ENCODE data around the gene COMMD4. TPM values are rescaled to one million over a fixed set of nuclear protein-coding genes. Genes with fewer than 3 reads are reported as not detected.
A peak's percentile ranks its signal among the peaks of the same experiment; 100 is the strongest.
"Not testable (repeated sequence)": the region's sequence is repeated elsewhere in the genome, so short reads cannot be mapped to it uniquely, and the experiment has no call there.

The COMMD4 gene
- total RNA-seq, 1 donor from 2014 or later = 69.5 TPM

- Mint-ChIP-seq H3K4me3 (ENCODE audit: low read depth) (no peak overlapping the region), H3K27me3 (ENCODE audit: low read depth) (peaks cover 17% of the 10 kb centered on the region), H3K4me1 (ENCODE audit: low read depth) (peaks cover 3% of the 10 kb centered on the region), H3K36me3 (ENCODE audit: low read depth) (no peaks in the 10 kb centered on the region), H3K9me3 (no peaks in the 10 kb centered on the region), H3K27ac (no peak overlapping the region)
- no peak for DNase-seq (ENCODE audit: low spot score)
- intact Hi-C loops (cut with micrococcal nuclease) = no loop called here
These were observed 21.1 kb upstream of the COMMD4 start for GRCh38 chr15:75314552-75315290.

- DNase-seq (ENCODE audit: low spot score); H3K36me3 Mint-ChIP-seq (ENCODE audit: low read depth); H3K4me1 Mint-ChIP-seq (ENCODE audit: low read depth); H3K27ac Mint-ChIP-seq; H3K9me3 Mint-ChIP-seq; H3K4me3 Mint-ChIP-seq (ENCODE audit: low read depth); intact Hi-C loops (cut with micrococcal nuclease): not testable (repeated sequence)
- H3K27me3 Mint-ChIP-seq (ENCODE audit: low read depth) = peaks cover 13% of the 10 kb centered on the region
These were observed 16.5 kb upstream of the COMMD4 start for GRCh38 chr15:75319231-75319897.

- no peak overlapping the region for H3K4me3 Mint-ChIP-seq (ENCODE audit: low read depth)
These were observed 14.2 kb upstream of the COMMD4 start for GRCh38 chr15:75321711-75322110.

GRCh38 chr15:75325922-75326321 lies 9.9 kb upstream of the COMMD4 start:
- H3K27ac Mint-ChIP-seq = no peak overlapping the region
- intact Hi-C loops (cut with micrococcal nuclease) = no loop called here
- no peak for DNase-seq (ENCODE audit: low spot score)
- no peak overlapping the region for H3K4me3 Mint-ChIP-seq (ENCODE audit: low read depth)
- H3K4me1 Mint-ChIP-seq (ENCODE audit: low read depth) = no peaks in the 10 kb centered on the region
- H3K9me3 Mint-ChIP-seq = no peaks in the 10 kb centered on the region
- peaks cover 7% of the 10 kb centered on the region for H3K27me3 Mint-ChIP-seq (ENCODE audit: low read depth)
- no peaks in the 10 kb centered on the region for H3K36me3 Mint-ChIP-seq (ENCODE audit: low read depth)

More at GRCh38 chr15:75321711-75322110, 14.2 kb upstream of the COMMD4 start:
- Mint-ChIP-seq H3K36me3 (ENCODE audit: low read depth) (no peaks in the 10 kb centered on the region), H3K4me1 (ENCODE audit: low read depth) (no peaks in the 10 kb centered on the region), H3K27me3 (ENCODE audit: low read depth) (peaks cover 9% of the 10 kb centered on the region), H3K9me3 (no peaks in the 10 kb centered on the region), H3K27ac (no peak overlapping the region)
- intact Hi-C loops (cut with micrococcal nuclease) = no loop called here
- DNase-seq (ENCODE audit: low spot score) = no peak

- DNase-seq (ENCODE audit: low spot score) = no peak
- Mint-ChIP-seq H3K4me3 (ENCODE audit: low read depth) (no peak overlapping the region), H3K4me1 (ENCODE audit: low read depth) (no peaks in the 10 kb centered on the region), H3K27ac (no peak overlapping the region), H3K9me3 (no peaks in the 10 kb centered on the region), H3K27me3 (ENCODE audit: low read depth) (peaks cover 4% of the 10 kb centered on the region), H3K36me3 (ENCODE audit: low read depth) (no peaks in the 10 kb centered on the region)
- intact Hi-C loops (cut with micrococcal nuclease) = no loop called here
These were observed 8.9 kb upstream of the COMMD4 start for GRCh38 chr15:75327005-75327404.

GRCh38 chr15:75327491-75327890 lies 8.4 kb upstream of the COMMD4 start:
- Mint-ChIP-seq H3K9me3 (no peaks in the 10 kb centered on the region), H3K27ac (no peak overlapping the region), H3K4me1 (ENCODE audit: low read depth) (no peaks in the 10 kb centered on the region), H3K36me3 (ENCODE audit: low read depth) (no peaks in the 10 kb centered on the region), H3K4me3 (ENCODE audit: low read depth) (no peak overlapping the region), H3K27me3 (ENCODE audit: low read depth) (peaks cover 4% of the 10 kb centered on the region)
- no peak for DNase-seq (ENCODE audit: low spot score)
- intact Hi-C loops (cut with micrococcal nuclease) = no loop called here

GRCh38 chr15:75328493-75329314 lies 7.2 kb upstream of the COMMD4 start:
- no peak for DNase-seq (ENCODE audit: low spot score)
- intact Hi-C loops (cut with micrococcal nuclease) = no loop called here
- Mint-ChIP-seq H3K27me3 (ENCODE audit: low read depth) (peaks cover 4% of the 10 kb centered on the region), H3K27ac (no peak overlapping the region), H3K36me3 (ENCODE audit: low read depth) (no peaks in the 10 kb centered on the region), H3K4me3 (ENCODE audit: low read depth) (no peak overlapping the region), H3K4me1 (ENCODE audit: low read depth) (no peaks in the 10 kb centered on the region), H3K9me3 (no peaks in the 10 kb centered on the region)

GRCh38 chr15:75329571-75329970 lies 6.3 kb upstream of the COMMD4 start:
- Mint-ChIP-seq H3K27ac (no peak overlapping the region), H3K36me3 (ENCODE audit: low read depth) (no peaks in the 10 kb centered on the region), H3K27me3 (ENCODE audit: low read depth) (peaks cover 4% of the 10 kb centered on the region), H3K4me1 (ENCODE audit: low read depth) (no peaks in the 10 kb centered on the region), H3K9me3 (no peaks in the 10 kb centered on the region), H3K4me3 (ENCODE audit: low read depth) (no peak overlapping the region)
- intact Hi-C loops (cut with micrococcal nuclease) = no loop called here
- no peak for DNase-seq (ENCODE audit: low spot score)

GRCh38 chr15:75332093-75332492 lies 3.8 kb upstream of the COMMD4 start:
- DNase-seq (ENCODE audit: low spot score); H3K4me3 Mint-ChIP-seq (ENCODE audit: low read depth); H3K27me3 Mint-ChIP-seq (ENCODE audit: low read depth): not testable (repeated sequence)

GRCh38 chr15:75333654-75334419 lies 2.0 kb upstream of the COMMD4 start:
- H3K4me3 Mint-ChIP-seq (ENCODE audit: low read depth); H3K27me3 Mint-ChIP-seq (ENCODE audit: low read depth); H3K9me3 Mint-ChIP-seq; H3K4me1 Mint-ChIP-seq (ENCODE audit: low read depth); H3K36me3 Mint-ChIP-seq (ENCODE audit: low read depth); intact Hi-C loops (cut with micrococcal nuclease); DNase-seq (ENCODE audit: low spot score); H3K27ac Mint-ChIP-seq: not testable (repeated sequence)

More at GRCh38 chr15:75332093-75332492, 3.8 kb upstream of the COMMD4 start:
- H3K36me3 Mint-ChIP-seq (ENCODE audit: low read depth); H3K27ac Mint-ChIP-seq; H3K4me1 Mint-ChIP-seq (ENCODE audit: low read depth); H3K9me3 Mint-ChIP-seq; intact Hi-C loops (cut with micrococcal nuclease): not testable (repeated sequence)

GRCh38 chr15:75335313-75335704 lies 554 bp upstream of the COMMD4 start:
- intact Hi-C loops (cut with micrococcal nuclease) = no loop called here
- H3K36me3 Mint-ChIP-seq (ENCODE audit: low read depth) = peaks cover 5% of the 10 kb centered on the region
- peaks cover 10% of the 10 kb centered on the region for H3K4me1 Mint-ChIP-seq (ENCODE audit: low read depth)
- DNase-seq (ENCODE audit: low spot score) = no peak
- H3K4me3 Mint-ChIP-seq (ENCODE audit: low read depth) = peak overlapping the region; percentile 97
- H3K27me3 Mint-ChIP-seq (ENCODE audit: low read depth) = no peaks in the 10 kb centered on the region
- no peaks in the 10 kb centered on the region for H3K9me3 Mint-ChIP-seq
- H3K27ac Mint-ChIP-seq = no peak overlapping the region

- H3K4me3 Mint-ChIP-seq (ENCODE audit: low read depth) = no peak overlapping the region
- H3K27me3 Mint-ChIP-seq (ENCODE audit: low read depth) = no peaks in the 10 kb centered on the region
- no peaks in the 10 kb centered on the region for H3K9me3 Mint-ChIP-seq
- intact Hi-C loops (cut with micrococcal nuclease) = no loop called here
- H3K4me1 Mint-ChIP-seq (ENCODE audit: low read depth) = peaks cover 10% of the 10 kb centered on the region
- peaks cover 5% of the 10 kb centered on the region for H3K36me3 Mint-ChIP-seq (ENCODE audit: low read depth)
- no peak for DNase-seq (ENCODE audit: low spot score)
- H3K27ac Mint-ChIP-seq = no peak overlapping the region
These were observed 2.9 kb downstream of the COMMD4 start for GRCh38 chr15:75338661-75339240.

Data from activated T-helper 2 cell treated with anti-CD3 and anti-CD28 coated beads, Interferon-gamma antibody, Interleukin-2, Interleukin-4, amounts not matched to agents 10 μg/mL and 5 μg/mL and 100 μg/mL, durations not matched to agents 14 hours and 24 hours and 36 hours (primary cell).